ENCODE results near the gene CBFA2T3.

CBFA2T3 gene

DNA sequence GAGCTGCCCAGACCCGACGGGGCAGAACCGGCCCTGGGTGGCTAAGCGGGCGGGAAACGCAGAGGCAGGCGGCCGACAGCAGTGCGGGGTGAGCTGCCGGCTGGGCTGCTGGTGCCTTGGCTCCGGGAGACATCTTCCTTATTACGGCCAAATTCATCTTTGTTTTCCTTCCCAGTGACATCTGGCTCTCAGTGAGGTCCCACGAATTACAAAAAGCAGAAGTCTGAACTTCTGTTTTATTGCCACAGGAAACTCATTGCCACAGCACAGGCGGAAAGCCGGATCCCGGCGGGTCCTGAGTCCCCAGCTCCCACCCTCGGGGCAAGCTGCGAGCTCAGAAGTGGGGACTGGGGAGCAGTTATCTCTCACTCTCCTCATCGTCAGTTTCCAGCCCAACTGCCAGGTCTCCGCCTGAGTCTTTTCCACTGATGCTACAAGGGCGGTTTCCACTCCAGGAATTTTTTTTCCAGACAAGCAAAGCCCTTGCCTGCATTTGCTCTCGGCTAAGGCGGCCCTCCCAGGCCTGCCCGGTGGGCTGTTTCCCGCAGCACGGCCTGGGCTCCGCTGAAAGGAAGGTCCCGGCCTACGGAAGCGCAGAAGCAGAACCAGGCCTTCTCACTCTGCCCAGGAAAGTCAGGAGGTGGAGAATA lies 40.3 kb downstream of the CBFA2T3 start:
- DNase-seq = no peak

- no peak for DNase-seq
These were observed 40.9 kb downstream of the CBFA2T3 start for GRCh38 chr16:88936008-88936555.

DNA sequence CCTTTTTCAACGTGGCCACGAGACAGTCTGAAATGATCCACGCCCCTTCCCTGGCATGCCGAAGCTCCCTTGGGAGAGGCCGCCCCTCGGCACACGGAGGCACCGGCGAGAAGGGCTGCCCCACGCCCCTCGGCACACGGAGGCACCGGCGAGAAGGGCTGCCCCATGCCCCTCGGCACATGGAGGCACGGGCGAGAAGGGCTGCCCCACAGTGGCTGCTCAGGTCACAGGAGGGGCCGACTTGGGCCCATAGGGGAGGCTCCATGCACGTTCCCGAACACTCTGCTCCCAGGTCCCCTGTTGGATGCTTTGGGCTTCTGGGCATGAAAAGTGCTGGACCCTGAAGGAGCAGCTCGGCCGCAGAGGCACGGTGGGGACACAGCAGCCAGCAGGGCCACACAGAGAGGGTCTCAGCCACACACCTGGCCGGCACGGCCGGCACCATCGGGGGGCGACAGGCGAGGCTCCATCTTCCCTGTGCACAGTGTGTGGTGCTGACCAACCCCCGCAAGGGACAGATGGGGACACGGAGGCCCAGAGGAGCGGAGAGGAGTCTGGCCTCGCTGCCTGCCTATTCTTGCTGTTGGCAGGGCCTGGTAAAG lies 42.8 kb downstream of the CBFA2T3 start:
- DNase-seq = no peak

- DNase-seq = no peak
These were observed 44.1 kb downstream of the CBFA2T3 start for GRCh38 chr16:88932929-88933328.

GRCh38 chr16:88931936-88932335 lies 45.1 kb downstream of the CBFA2T3 start:
- no peak for DNase-seq

DNA sequence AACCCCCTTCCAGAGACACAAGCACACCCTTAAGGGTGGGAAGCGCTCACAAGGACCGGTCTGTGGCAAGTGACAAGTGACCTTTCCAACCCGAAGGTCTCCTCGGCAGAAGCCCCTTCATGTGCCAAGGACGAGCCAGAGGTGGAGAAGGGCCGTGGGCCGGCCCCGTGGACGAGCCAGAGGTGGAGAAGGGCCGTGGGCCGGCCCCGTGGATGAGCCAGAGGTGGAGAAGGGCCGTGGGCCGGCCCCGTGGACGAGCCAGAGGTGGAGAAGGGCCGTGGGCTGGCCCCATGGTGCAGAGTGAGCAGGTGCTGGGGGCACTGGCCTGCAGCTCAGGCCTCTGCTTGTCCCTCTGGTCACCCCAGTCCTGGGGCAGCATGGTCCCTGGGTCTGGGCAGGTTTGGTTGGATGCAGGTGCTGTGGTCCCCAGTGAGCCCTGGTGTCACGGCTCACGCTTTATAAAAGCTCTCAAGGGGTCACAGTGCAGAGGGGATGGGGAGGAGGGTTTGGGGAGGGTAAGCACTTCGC lies 45.6 kb downstream of the CBFA2T3 start:
- DNase-seq = no peak

DNA sequence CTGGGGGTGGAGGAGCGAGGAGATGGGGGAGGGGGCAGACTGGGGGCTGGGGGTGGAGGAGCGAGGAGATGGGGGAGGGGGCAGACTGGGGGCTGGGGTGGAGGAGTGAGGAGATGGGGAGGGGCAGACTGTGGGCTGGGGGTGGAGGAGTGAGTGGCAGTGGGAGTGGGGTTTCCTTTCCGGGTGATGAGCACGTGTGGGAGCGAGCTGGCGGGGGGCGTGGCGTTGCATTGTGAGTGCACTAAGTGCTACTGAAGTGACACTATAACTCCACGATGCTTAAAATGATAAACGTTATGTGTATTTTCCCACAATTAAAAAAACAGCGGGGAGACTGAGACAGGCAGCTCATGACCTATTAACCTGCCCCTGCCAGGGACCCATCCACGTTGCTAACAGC lies 46.3 kb downstream of the CBFA2T3 start:
- no peak for DNase-seq

DNA sequence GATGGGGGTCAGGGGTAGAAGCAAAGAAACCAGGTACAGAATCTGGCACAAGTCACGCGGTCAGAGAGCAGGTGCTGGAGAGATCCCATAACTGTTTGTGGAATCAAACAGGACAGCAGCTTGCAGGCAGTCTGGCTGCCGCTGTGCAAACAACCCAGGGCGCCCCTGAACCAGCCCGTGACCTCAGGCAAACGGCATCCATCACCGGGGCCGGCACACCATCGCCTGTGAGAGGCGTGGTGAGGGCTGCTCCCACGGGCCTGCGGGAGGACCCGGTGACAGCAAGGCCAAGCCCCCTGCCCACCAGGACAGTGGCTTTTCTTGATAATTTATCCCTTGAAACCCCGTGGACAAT lies 47.9 kb downstream of the CBFA2T3 start:
- peak; percentile 47 for DNase-seq

DNA sequence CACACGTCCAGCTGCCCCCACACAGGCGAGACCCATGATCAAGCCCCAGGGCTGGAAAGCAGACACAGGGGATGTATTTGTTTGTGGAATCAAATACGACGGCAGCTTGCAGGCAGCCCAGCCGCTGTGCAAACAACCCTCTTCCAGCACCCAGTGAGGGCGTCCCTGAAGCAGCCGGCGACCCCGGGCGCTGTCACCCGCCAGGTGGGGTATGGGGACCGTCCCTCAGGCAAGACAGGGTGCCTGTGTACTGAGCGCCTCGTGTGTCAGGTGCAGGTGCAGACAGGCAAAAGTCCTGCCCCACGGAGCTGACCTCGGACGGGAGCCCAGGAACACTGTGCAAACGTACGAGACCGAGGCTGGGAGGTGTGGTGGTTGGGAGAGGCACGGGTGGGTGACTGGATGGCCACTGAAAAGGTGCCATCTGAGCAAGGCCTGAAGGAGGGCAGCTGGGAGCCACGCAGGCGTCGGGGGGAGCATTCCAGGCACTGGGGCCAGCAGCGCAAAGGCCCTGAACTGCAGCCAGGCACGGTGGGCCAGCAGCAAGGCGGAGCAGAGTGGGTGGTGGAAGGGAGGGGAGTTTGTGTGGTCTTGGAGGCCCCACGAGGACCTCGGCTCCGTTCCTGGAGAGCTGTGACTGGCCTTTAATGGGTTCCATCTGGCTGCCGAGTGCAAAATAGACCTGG lies 48.5 kb downstream of the CBFA2T3 start:
- peak; percentile 64 for DNase-seq

DNA sequence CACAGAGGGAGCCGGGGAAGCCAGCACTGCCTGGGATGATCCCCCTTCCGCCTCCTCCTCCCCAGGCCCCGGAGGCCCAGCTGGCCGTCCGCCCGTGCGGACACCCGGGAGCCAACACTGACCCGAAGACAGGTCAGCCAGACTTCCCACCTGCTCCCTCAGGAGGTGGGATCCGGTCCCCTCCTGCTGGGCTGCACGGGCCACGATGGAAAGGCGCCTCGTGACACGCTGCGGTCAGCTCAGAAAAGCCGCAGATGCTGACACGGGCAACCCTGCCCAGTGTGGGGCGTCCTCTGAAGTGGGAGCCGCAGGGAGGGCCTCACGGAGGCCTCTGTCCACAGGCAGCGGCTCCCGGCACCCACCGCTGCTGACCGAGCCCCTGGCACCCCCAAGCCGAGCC lies 49.3 kb downstream of the CBFA2T3 start:
- DNase-seq = no peak

DNA sequence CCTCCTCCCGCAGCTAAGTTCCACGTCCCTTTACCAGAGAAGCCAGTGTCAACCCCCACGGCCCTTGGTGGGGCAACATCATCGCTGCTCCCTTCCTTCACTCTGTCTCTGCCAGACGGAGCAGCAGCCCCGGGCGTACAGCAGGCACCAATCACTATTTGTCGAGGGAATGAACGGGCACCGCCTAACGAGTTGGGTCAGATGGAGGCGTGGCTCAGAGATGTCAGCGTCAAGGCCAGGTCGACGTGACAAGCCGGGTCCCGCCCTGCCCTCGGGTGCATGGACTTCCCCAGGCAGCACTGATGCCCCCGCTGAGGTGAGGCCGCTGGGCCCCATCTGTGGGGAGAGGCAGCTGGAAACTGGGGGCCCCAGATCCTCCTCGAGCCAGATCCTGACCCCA lies 50.0 kb downstream of the CBFA2T3 start:
- no peak for DNase-seq

- no peak for DNase-seq
These were observed 50.5 kb downstream of the CBFA2T3 start for GRCh38 chr16:88926374-88926990.

- no peak for DNase-seq
These were observed 51.5 kb downstream of the CBFA2T3 start for GRCh38 chr16:88925540-88925887.

GRCh38 chr16:88924834-88925539 lies 52.0 kb downstream of the CBFA2T3 start:
- DNase-seq = peak; percentile 98

- no peak for DNase-seq
These were observed 52.8 kb downstream of the CBFA2T3 start for GRCh38 chr16:88923926-88924833.

GRCh38 chr16:88923450-88923849 lies 53.6 kb downstream of the CBFA2T3 start:
- DNase-seq = no peak

- no peak for DNase-seq
These were observed 54.1 kb downstream of the CBFA2T3 start for GRCh38 chr16:88922826-88923410.

DNA sequence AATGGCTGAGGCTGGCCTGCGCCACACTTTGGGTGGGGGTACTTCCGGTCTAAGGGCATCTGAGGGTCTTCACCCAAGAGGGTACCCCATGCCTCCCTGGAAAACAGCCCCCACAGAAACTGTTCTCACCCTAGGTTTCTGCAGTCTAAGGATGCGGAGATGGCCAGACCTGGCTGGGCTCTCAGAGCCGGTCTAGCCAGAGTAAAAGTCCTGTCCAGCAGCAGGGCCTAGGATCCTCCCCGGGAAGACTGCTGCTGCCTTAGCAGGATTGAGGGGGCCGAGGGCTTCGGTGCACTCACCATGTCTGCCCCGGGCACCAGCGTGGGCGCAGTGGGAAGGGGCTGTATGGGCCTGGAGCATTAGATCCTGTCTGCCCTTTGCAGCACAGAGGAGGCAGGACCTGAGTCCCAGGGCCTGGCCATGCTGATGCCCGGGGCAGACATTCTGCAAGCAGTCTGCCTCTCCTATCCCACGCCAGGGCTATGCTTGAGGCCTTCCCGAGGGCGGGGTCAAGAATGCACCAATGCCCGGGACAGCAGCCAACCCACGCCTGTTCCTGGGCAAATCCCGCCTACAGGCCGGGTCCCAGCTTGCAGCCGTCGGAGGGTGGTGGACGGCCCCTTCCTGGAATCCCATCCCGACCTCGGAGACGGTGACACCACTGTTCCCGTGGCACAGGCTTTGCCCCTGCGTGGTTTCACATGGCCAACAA lies 54.7 kb downstream of the CBFA2T3 start:
- DNase-seq = no peak

- DNase-seq = peak; percentile 26
These were observed 55.4 kb downstream of the CBFA2T3 start for GRCh38 chr16:88921591-88921990.
